Measurements from ENCODE around the gene MOCS1.

MOCS1 gene

DNA sequence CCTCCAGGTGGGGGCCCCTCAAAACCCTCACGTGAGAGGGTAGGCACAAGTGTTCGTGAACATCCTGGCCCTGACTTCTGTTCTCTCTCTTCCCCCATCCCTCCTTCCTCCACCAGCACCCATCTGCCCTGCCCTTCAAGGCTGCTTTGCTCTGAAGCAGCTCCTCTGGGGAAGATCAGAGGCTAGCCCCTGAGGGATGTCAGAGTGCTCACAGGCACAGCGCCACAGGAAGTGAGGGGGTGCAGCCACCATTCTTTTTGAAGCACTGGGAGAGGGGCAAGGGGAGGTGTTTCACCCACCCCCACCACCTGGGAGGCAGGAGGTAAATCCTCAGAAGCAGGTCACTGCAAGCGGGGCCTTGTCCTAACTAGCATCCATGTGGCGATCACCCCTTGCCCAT is 11.4 kb downstream of the MOCS1 start:
- no peak for DNase-seq

GRCh38 chr6:39920157-39920556 is 14.1 kb downstream of the MOCS1 start:
- DNase-seq = no peak

- DNase-seq = no peak
Observed at GRCh38 chr6:39918831-39919230, 15.4 kb downstream of the MOCS1 start.

DNA sequence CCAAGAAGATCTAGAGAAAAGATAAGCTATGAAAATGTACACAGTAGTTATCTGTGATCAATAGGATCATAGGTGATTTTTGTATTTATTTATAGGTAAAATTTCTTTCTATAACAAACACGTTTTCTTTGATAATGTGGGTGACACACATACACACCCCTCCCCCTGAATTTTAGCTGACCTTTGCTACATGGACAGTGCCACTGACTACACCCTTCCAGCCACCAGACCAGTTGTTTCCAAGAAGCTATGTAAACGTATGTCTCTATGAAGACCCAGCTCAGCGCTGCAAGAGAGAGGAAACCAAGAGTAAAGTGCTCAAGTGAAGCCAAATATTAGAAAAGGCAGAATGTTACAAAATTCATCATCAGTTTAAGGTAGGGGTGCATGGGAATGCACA is 16.3 kb downstream of the MOCS1 start:
- DNase-seq = no peak

GRCh38 chr6:39917329-39917728 is 16.9 kb downstream of the MOCS1 start:
- no peak for DNase-seq

- no peak for DNase-seq
Observed at GRCh38 chr6:39915866-39916265, 18.4 kb downstream of the MOCS1 start.

- no peak for DNase-seq
Observed at GRCh38 chr6:39914239-39914638, 20.0 kb downstream of the MOCS1 start.

GRCh38 chr6:39913391-39913916 is 20.8 kb downstream of the MOCS1 start:
- DNase-seq = no peak

GRCh38 chr6:39912446-39912845 is 21.8 kb downstream of the MOCS1 start:
- DNase-seq = no peak

GRCh38 chr6:39911513-39912125 is 22.6 kb downstream of the MOCS1 start:
- DNase-seq = no peak

GRCh38 chr6:39910744-39911143 is 23.5 kb downstream of the MOCS1 start:
- DNase-seq = no peak

DNA sequence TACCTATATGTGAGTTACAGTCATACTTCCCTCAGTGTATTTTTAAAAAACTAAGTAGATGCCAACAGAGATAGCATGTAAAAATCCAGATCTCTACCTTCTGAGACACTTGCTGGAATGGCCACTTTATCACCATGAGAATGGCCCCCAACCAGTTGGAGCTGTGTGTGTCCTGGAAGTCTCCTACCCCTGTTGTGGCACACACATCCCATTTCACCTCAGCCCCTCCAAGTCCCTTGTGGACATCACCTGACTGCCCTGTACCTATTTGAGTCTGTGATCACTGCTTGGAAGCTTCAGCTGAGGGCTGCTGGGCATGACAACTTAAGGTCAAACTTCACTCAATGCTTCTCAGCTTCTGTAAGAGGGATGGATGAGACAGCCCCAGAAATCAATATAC is 24.1 kb downstream of the MOCS1 start:
- DNase-seq = no peak

DNA sequence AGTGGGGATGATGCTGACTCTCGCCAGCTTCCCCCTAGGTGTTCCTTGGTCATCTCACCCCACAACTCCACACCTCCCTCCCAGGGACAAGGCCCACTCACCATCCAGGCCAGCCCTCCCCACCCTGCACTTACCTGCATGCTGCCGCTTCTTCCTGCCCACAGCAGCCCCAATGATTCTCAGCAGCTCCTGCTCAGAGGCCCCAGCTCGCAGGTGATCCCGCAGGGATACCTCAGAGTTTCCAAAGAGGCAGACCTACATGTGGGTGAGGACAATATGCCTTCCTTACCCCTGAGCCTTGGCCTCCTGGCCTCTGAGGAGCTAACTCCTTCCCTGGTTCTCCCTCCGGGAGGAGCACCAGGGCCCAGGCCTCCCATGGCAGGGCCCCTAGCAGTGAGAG is 24.6 kb downstream of the MOCS1 start:
- no peak for DNase-seq

DNA sequence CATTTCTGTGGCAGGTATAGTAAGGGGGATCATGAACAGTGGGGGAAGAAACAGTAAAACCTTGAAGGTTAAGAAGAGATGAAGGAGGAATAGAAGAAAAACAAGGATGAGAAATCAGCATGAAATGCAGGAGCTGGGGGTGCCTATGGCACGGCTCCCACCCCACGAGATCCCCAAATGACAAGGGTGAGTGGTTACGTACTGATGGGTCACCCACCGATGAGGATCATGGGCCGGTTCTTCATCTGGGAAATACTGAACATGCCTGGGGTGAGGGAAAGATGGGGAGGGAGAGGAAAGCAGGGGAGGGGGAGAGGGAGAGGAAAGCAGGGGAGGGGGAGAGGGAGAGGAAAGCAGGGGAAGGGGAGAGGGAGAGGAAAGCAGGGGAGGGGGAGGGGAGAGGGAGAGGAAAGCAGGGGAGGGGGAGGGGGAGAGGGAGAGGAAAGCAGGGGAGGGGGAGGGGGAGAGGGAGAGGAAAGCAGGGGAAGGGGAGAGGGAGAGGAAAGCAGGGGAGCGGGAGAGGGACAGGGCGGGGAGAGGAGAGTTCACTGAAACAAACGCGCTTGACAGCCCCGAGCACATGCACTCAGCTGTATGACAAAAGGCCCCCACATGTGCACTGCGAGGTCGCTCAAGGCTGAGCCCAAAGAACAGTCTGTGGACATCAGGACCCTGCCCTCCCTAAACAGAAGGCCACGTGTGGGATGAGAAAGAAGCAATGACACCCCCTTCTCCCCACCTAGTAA is 25.3 kb downstream of the MOCS1 start:
- DNase-seq = no peak

- DNase-seq = no peak
Observed at GRCh38 chr6:39907871-39908575, 26.2 kb downstream of the MOCS1 start.

GRCh38 chr6:39906318-39906761 is 27.9 kb downstream of the MOCS1 start:
- no peak for DNase-seq

DNA sequence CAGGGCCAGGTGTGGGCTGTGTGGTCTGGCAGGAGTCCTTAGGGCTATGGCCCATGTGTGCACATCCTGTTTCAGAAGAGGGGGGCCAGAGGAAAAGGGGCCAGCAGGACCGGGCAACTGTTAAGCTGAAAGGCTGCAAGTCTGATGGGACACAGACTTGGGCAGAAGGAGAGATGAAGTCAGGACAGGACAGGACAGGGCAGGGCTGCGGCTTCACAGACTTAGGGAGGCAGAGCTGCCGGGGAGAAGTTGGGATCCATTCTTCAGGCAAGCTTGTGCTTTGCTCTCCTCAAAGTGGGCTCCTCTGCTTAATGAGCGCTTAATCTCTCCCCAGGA is 28.7 kb downstream of the MOCS1 start:
- DNase-seq = no peak

GRCh38 chr6:39904946-39905639 is 29.2 kb downstream of the MOCS1 start:
- DNase-seq = no peak

DNA sequence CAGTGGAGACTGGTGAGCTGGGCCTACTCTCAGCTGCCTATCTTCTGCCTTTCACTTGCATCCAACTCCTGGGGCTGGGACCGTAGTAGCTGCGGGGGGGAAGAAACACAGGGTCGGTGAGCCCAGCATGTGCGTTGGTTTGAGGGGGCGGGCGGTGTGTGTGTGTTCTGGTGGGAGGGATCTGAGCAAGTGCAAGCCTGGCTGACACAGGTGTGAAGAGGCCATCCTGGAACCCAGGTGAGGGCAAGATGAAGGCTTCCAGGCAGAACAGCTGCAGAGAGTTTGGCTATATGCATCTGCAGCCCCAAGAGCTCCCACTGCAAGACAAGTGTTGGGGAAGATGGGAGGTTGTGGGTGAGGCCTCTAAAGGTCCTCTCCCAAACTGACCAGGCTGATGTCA is 30.6 kb downstream of the MOCS1 start:
- no peak for DNase-seq

- DNase-seq = no peak
Observed at GRCh38 chr6:39902786-39903465, 31.3 kb downstream of the MOCS1 start.

DNA sequence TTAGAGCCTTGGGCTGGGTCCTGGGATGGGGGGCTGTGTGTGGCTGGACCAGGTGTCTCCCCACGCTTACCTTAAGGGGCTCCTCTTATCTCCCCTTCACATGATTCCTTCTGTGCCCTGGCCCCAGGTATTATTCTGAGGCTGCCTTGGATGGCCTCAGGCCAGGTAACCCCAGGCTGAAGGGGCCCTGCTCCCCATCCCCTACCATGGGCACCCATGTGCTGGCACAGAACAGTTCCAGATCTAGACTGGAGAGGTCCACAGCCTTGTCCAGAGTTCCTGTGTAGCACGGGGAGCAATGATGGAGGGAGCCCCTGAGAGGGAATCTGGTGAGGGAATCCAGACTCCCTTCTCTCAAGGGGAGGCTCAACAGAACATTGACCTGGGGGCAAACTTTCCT is 32.1 kb downstream of the MOCS1 start:
- no peak for DNase-seq

DNA sequence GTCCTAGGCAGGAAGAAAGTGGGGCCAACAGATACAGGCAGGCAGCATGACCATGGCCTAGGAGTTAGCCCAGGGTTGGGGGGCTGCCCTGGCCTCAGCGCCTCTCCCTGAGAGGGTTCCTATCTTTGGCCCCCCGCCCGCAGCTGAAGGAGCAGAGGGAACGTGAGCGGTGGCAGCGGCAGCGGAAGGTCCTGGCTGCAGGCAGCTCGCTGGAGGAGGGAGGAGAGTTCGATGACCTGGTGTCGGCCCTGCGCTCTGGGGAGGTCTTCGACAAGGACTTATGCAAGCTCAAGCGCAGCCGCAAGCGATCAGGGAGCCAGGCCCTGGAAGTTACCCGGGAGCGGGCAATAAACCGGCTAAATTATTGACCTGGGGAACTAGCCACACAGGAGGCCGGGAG is 32.6 kb downstream of the MOCS1 start:
- no peak for DNase-seq

DNA sequence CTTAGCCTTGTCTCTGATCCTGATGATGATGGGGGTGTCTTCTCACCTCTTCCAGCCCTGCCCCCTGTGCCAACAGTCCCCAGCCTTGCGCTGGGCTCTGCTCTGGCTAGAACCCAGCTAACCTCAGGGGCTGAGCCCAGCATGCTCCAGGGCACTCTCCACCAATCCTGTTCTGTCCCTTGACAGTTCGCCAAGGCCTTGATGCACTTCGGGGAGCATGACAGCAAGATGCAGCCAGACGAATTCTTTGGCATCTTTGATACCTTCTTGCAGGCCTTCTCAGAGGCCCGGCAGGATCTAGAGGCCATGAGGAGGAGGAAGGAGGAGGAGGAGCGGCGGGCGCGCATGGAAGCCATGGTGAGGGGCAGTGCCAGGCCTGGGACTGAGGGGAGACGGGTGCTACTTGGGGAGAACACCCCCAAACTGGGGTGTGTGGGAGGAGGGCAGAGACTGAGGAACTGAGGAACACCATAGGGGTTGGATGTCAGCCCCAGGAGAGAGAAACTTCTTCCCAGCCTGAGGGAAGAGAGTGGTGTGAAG is 33.1 kb downstream of the MOCS1 start:
- no peak for DNase-seq
